GM18868 (cell line): ENCODE measurements around the gene RNF213.
"Not testable (repeated sequence)": the region's sequence is repeated elsewhere in the genome, so short reads cannot be mapped to it uniquely, and the experiment has no call there.

Experiments
- ATAC-seq: cut with Tn5 transposase; IDR thresholded peaks from one replicate; pipeline ENCODE4 v1.9.1; 2021; ENCODE audit warnings: mild to moderate bottlenecking, moderate library complexity; ENCODE audit not compliant: unreplicated experiment

RNF213 gene

GRCh38 chr17:80387071-80387470 lies 126.4 kb downstream of the RNF213 start:
- ATAC-seq: no peak

- ATAC-seq: no peak
Measured at GRCh38 chr17:80388175-80388574, 127.5 kb downstream of the RNF213 start.

- no peak for ATAC-seq
Measured at GRCh38 chr17:80388601-80389000, 127.9 kb downstream of the RNF213 start.

- no peak for ATAC-seq
Measured at GRCh38 chr17:80389011-80389995, 128.7 kb downstream of the RNF213 start.

- ATAC-seq: no peak
Measured at GRCh38 chr17:80393241-80393890, 132.7 kb downstream of the RNF213 start.

- no peak for ATAC-seq
Measured at GRCh38 chr17:80393961-80394360, 133.3 kb downstream of the RNF213 start.

- ATAC-seq: no peak
Measured at GRCh38 chr17:80394629-80395216, 134.1 kb downstream of the RNF213 start.

- no peak for ATAC-seq
Measured at GRCh38 chr17:80395402-80396151, 134.9 kb downstream of the RNF213 start.

GRCh38 chr17:80396157-80397033 lies 135.7 kb downstream of the RNF213 start:
- ATAC-seq: no peak

- ATAC-seq: no peak
Measured at GRCh38 chr17:80397034-80397387, 136.4 kb downstream of the RNF213 start.

- no peak for ATAC-seq
Measured at GRCh38 chr17:80397686-80398085, 137.0 kb downstream of the RNF213 start.

- ATAC-seq: not testable (repeated sequence)
Measured at GRCh38 chr17:80401086-80401485, 140.4 kb downstream of the RNF213 start.

- not testable (repeated sequence) for ATAC-seq
Measured at GRCh38 chr17:80402102-80402501, 141.4 kb downstream of the RNF213 start.

- ATAC-seq: no peak
Measured at GRCh38 chr17:80402959-80403358, 142.3 kb downstream of the RNF213 start.

GRCh38 chr17:80406146-80406545 lies 145.5 kb downstream of the RNF213 start:
- no peak for ATAC-seq

GRCh38 chr17:80407917-80408316 lies 147.3 kb downstream of the RNF213 start:
- ATAC-seq: not testable (repeated sequence)

GRCh38 chr17:80408872-80409271 lies 148.2 kb downstream of the RNF213 start:
- no peak for ATAC-seq

GRCh38 chr17:80409626-80410025 lies 149.0 kb downstream of the RNF213 start:
- no peak for ATAC-seq

GRCh38 chr17:80410441-80411087 lies 149.9 kb downstream of the RNF213 start:
- not testable (repeated sequence) for ATAC-seq
